LoVo (cell line): ENCODE data around the gene SLC25A13.

Experiments
- DNase-seq: peaks from one replicate; pipeline ENCODE4 v3.0.0-alpha.2; 2016; ENCODE audit warnings: low spot score

SLC25A13 gene

DNA sequence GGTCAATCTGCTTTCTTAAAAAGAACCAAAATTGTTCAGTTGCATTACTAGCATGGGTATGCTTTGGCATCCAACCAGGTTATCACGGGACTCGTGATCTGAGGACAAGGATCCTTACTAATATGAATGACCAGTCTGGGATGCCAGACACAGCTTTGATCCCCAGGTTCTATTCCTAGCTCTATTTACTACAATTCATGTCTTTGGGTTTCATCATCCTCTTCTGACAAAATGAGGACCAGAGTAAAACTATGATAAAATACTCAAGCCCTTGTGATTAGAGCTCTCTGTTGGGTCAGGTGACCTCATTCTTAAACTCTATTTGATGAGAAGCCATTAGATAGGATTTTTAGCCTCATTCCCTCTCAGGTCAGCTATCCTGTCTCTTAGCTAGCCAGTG is 119.8 kb downstream of the SLC25A13 start:
- no peak for DNase-seq

GRCh38 chr7:96200740-96201139 is 121.2 kb downstream of the SLC25A13 start:
- no peak for DNase-seq

DNA sequence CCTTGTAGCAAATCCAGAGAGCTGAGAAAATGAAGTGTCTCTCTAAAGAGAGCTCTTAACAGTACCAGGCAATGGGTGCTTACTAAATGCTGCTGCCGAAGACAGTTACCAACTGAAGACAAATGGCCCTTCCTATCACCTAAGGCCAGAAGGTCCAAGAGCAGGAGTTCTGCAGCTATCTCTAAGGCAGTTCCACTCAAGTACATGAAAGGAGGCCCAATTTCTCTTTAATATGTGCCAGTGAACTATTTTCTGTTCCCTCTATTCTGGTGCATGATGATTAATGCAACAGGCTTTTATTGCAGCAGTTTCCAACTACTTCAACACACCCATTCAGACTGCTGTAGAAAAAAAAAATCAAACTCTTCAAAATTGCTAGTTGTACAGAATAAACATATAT is 122.5 kb downstream of the SLC25A13 start:
- DNase-seq, result no peak

DNA sequence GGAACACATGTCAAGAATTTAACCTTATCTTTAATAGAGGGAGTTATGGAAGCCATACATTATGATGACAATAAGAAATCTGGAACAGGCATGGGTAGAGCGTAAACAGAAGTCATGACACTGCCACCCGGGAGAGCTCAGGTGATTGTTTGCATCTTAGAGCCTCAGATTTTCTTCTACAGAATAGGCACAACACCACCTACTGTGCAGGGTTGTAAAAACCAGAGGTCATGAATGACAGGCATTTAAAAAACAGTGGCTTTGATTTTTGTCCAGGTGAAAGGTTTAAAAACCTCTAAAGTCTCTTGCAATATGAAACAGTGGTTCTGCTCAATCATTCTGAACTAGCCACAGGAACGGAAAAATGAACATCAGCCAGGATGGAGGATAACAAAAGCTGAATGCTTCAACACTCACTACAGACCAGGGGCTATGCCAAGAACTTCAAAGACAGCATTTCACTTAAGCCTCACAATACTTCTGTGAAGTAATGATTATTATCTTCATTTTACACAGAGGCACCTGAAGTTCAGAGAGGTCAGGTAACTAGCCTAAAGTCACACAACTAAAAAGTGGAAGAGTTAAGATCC is 123.8 kb downstream of the SLC25A13 start:
- DNase-seq, result no peak

- DNase-seq, result no peak
These were observed 125.2 kb downstream of the SLC25A13 start for GRCh38 chr7:96196676-96197075.

DNA sequence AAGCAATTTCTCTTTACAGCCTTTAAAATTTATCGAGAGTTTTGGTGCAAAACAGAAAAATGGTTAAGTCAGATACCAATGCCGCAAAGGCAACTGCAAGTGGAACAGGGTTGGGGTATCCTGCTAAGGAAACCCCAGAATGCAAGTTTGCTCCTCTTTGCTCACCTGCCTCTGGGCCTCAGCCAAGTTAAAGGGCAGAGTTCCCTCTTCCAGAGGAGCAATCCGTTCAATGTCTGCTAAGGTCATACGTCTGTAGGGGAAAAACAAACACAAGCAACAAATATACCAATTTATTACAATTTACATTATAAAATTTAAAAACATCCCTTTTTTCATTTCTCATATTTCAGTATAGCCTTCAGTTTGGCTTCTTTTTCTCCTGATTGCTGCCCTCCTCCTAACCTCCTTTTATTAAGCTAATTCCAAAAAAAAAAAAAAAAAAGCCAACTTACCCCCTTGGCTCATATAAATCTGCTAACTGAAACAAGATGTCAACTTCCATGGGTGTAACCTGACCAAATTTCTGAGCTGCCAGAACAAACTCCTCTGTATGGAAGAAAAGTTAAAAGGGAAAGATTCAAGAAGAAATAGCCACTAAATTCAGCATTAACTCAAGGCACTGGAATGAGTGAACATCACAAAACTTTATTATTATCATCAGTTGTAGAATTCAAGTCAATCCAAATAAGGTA is 132.6 kb downstream of the SLC25A13 start:
- no peak for DNase-seq

GRCh38 chr7:96188591-96188991 is 133.3 kb downstream of the SLC25A13 start:
- no peak for DNase-seq

- DNase-seq, result no peak
These were observed 133.7 kb downstream of the SLC25A13 start for GRCh38 chr7:96188174-96188581.

GRCh38 chr7:96187735-96188134 is 134.2 kb downstream of the SLC25A13 start:
- DNase-seq, result no peak

- no peak for DNase-seq
These were observed 137.1 kb downstream of the SLC25A13 start for GRCh38 chr7:96184783-96185182.

GRCh38 chr7:96183163-96183670 is 138.7 kb downstream of the SLC25A13 start:
- no peak for DNase-seq

DNA sequence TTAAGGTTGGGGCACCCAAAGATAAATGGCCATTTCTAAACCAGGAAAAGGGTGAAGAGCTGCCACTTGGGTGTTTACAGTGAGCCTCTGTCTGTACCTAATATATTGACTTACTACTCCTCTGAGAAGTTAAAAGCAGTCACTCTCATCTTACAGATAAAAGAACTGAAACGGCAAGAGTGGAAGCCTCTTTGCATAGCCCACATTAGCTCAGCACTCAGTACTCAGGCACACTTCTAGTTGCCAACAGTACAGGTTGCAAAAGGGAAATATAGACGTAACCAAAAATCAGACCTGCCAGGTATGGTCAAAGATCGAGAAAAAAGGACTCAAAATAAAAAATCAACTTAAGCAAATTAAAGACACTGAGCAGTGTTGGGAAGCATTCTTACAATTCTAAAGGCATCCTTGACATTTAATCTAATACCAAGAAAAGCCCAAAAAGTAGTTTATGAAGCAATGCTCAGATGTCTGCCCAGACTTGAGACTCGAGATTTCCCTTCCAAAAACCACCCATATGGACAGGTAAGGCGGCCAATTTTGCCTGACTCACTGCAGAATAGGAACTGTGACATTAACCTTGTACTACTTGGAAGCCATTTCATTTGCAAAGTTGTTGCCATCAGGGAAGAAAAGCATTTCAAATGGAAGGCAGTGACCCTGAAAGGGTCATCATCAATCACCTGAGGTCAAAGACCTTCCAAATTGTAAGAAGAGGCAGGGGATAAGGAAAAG is 139.3 kb downstream of the SLC25A13 start:
- DNase-seq, result no peak

GRCh38 chr7:96181174-96181573 is 140.7 kb downstream of the SLC25A13 start:
- DNase-seq, result no peak

DNA sequence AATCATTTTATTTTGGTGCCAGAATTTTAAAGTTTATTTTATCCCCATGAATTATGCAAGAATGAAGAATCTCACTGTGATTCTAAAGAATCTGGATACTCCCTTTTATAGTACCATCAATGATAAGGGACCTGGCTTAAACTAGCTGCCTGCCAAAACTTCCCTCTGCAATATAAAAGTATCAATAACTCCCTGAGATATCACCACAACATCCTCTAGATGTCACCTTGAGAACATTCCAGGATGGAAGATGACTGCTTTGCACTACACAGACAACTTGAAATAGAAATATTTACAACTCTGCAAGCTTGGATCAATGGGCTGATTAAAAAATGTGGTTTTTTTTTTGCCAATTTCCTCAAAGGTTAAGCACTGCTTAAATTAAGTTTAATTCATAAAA is 142.1 kb downstream of the SLC25A13 start:
- DNase-seq, result no peak

DNA sequence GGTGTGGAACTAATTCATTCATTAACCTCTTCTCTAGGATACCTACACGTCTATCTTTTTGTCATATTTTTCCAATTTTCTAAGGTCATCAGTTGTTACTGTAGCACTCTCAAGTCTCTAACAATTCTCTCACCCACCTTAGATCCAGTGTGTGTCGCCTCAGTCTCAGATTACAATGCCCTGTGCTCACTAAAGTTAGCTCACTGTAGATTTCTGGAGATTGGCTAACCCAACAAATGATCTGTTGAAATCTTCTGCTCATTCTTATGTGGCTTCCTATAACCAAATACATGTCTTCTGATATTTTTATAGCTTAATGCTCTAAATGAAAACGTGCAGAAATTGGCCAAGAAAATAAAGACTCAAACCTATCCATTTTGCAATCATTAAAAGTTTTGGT is 142.6 kb downstream of the SLC25A13 start:
- DNase-seq, result no peak

- DNase-seq, result no peak
These were observed 143.3 kb downstream of the SLC25A13 start for GRCh38 chr7:96178581-96178980.

DNA sequence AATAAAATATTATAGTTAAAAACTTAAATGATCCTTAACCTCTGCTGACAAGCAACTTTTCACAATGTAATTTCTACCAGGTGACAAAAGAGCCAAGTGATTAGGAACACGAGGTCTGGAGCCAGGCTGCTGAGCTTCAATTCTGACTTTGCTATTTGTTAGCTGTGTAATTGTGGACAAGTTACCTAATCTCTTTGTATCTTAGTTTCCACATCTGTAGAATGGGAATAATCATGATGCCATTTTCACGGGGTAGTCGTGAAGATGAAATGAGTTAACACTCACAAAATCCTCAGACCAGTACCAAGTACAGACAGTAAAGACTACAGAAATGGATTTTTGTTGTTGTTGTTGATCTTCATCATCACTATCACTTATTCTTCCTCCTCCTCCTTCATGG is 144.5 kb downstream of the SLC25A13 start:
- no peak for DNase-seq

- DNase-seq, result no peak
These were observed 147.1 kb downstream of the SLC25A13 start for GRCh38 chr7:96174812-96175211.

DNA sequence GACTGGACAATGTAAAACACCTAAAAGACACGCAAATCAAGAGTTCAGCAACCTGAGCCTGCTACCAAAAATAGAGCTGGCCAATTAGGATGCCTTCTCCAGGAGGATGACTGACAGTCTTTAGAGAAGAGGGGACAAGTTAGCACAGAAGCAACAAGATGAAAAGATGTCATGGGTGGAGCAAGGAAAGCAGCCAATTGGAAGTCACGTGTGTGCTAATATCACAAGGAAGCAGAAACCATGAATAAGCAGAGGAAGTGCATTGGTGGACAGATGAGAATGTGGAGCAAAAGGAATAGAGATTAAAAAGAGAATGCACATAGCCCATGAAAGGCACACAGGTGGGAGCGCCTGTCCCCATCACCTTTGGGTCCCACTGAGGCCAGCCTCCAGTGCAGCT is 148.1 kb downstream of the SLC25A13 start:
- DNase-seq, result no peak

- DNase-seq, result no peak
These were observed 152.5 kb downstream of the SLC25A13 start for GRCh38 chr7:96169439-96169838.

DNA sequence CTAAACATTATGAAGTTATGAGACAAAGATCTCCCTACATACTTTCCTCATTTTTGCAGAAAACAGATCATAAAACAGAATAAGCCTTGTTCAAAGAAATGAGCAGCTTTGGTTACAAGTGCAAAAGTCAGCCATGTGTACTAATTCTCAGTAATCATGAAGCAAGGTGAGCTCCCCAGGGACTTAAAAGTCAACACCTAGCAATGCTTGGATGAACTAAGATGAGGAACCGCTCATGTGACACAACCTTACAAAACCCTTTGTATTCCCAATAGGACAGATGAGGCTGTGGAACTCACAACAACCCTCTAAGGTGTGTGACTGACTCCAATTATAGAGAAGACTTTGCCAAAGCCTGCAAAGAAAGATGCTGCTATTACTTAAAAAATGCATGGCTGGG is 154.5 kb downstream of the SLC25A13 start:
- no peak for DNase-seq

DNA sequence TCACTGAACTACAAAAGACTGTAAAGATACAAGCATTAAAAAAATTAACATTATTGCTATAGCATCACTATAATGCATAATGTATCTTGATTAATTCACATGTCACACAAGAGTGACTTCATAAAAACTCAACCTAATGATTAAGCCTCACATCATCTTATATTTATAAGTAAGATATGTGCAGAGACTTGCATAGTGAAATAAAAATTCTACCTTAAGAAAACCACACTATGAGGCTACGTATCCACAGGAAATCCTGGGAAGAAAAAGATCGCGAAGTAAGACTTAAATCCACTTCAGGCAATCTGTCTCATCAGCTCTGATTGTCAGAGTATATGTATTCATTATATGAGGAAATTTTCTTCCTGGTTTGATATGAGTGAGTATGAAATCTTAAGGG is 160.0 kb downstream of the SLC25A13 start:
- no peak for DNase-seq

DNA sequence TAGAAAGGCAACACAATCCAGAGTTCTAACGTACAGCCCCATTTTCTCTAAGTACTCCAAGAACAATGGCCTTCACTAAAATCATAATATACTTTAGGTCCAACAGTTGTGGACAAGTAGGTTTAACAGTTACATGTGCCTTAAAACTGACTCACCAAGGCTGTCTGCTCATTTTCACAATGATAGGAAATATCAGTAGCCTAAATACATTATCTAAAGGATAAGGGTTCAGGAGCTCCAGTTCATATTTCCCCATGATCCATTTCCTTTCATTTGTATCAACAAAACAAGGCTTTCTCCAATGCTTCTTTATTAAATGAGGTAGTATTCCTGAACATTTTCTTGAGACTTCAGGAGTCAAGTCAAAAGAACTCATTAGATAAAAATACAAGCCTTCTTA is 164.0 kb downstream of the SLC25A13 start:
- no peak for DNase-seq
